HTR-8/SVneo (cell line): ENCODE results near the gene KCNJ11.

Experiments
- DNase-seq: peaks from one replicate; pipeline ENCODE4 v3.0.0; 2011; ENCODE audit warnings: low spot score, mixed read lengths; ENCODE audit not compliant: insufficient read length
- FAIRE-seq: peaks from 2 replicates; lab custom pipeline; 2011; peaks lifted over from hg19 to GRCh38; lab: Jason Lieb, UNC

Gene KCNJ11

GRCh38 chr11:17393472-17393871, 5.0 kb upstream of the KCNJ11 start:
- FAIRE-seq (no peak), DNase-seq (no peak)

DNA sequence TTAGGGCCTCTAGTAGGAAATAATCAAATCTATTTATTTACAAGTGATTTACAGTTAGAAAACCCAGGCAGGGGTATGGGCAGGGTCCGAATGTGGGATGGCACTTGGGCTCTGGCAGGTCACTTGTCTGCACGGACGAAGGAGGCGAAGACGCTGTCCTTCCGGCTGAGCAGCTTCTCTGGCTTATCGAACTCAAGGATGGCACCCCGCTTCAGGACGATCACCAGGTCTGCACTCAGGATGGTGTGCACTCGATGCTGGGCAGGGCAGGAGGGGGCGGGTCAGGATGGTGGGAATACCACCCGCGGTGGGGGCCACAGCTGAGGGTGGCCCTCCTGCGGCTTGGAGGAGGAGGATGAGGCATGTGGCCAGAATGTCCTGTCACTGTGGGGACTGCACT, 4.4 kb upstream of the KCNJ11 start:
- DNase-seq, result no peak
- FAIRE-seq, result no peak

DNA sequence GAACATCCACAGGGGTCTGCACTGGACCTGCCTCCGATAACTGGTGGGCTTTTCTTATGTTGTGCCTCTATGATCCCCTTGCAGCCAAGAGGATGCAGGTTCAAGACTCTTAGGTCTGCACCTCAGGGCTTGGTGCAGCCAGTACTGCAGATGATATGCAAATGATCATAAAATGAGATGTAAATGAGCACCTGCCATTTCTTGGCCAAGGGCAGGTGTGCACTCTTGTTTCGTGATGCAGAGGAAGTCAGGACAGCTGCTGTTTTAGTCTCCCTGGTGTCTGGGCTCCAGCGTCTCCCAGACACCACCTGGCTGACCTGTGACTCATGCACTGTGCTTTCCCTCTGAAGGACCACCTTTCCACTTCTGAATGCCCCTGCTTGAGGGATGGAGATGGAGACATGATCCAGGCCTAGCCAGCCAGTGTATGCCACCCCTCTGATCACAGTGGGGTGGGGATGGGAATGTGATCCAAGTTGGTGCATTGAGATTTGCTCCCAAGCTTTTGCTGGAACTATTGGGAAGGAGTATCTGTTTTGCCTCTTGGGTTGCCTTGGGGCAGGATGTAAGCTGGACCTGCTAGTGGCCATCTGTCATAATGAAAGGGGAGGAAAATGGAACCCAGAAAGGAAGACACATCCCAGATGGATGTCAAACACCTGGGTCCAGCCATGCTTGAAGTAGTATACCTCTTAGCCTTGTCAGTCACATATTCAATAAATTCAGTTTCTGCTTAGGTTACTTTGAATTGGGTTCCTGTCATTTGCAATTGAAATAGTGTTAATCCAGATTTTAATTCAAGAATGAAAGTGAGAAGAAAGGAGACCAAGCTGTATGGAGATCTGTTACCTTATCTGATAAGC, 3.3 kb upstream of the KCNJ11 start:
- FAIRE-seq (no peak), DNase-seq (no peak)

GRCh38 chr11:17389957-17390649, 1.6 kb upstream of the KCNJ11 start:
- DNase-seq (no peak), FAIRE-seq (no peak)

DNA sequence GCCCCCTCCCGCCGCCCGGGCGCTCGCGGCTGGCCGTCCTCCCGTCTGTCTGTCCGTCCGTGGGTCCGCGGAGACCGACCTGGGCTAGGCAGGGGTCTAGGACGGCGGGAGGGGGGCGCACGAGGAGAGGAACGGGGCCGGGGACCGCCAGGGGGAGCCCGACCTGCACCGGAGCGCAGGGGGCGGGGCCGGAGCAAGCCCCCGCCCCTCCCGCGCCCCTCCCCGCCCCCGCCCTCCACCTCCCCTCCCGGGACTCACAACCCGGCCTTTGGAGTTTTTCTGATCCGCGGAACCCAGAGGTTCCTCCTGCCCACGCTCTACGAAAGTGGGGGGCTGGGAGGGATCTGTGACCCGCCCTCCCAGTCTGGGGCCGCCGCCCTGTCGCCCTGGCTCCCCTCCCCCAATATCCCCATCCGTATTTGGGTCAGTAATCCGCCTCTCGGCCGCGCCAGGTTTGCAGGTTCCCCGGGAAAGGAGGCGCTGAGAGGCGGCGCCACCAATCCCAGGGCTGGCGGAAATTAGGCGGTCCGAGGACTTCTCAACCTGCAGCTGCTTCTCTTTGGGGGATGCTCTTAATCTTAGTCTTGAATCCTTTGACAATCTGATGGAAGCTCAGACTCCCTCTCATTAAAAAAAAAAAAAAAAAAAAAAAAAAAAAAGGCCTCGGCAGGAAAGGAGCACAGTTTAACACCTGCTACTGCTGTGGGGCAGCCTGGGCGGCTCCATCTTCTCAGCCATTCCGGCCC, 925 bp upstream of the KCNJ11 start:
- DNase-seq (peak; percentile 80), FAIRE-seq (no peak)

DNA sequence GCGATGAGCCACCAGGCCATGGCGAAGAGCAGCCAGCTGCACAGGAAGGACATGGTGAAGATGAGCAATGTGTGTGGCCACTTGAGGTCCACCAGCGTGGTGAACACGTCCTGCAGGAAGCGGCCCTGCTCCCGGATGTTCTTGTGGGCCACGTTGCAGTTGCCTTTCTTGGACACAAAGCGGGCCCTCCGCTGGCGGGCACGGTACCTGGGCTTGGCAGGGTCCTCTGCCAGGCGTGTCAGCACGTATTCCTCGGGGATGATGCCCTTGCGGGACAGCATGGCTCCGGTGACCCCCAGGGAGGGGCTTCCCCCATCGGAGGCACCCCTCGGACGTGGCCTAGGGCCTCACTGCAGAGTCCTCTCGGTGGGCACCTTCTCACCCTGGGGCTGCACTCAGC, 648 bp downstream of the KCNJ11 start:
- FAIRE-seq, result no peak
- DNase-seq, result no peak

GRCh38 chr11:17387254-17387653, 1.2 kb downstream of the KCNJ11 start:
- FAIRE-seq, result no peak
- DNase-seq, result no peak

DNA sequence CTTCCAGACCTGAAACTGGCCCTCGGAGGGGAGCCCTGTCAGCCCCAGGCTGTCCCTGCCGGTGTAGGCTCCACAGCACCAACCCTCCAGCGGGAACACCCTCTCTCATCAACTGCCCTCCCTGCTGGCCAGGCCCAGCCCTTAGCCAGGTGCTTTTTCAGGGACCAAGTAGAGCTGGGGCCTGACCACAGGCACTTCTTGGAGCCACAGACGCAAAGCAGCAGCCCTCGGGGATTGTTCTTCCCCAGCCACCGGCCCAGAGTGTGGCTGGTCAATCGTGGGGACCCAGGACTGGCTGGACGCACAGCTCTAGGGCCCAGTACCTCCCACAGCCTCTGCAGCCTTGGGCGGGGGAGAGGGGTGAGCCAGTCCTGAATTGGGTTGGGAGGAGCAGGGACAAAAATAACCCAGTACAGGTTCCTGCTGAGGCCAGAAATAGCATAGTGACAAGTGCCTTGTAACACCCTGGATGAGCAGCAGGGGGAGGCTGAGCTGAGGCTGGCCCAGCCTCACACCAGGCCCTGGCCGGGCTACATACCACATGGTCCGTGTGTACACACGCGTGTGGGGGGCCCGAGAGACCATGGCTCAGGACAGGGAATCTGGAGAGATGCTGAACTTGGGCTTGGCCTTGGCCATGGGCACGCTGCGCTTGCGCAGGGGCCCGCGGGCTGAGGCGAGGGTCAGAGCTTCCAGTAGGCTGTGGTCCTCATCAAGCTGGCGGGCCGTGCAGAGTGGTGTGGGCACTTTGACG, 2.0 kb downstream of the KCNJ11 start:
- FAIRE-seq, result peak; percentile 36
- peak; percentile 33 for DNase-seq

DNA sequence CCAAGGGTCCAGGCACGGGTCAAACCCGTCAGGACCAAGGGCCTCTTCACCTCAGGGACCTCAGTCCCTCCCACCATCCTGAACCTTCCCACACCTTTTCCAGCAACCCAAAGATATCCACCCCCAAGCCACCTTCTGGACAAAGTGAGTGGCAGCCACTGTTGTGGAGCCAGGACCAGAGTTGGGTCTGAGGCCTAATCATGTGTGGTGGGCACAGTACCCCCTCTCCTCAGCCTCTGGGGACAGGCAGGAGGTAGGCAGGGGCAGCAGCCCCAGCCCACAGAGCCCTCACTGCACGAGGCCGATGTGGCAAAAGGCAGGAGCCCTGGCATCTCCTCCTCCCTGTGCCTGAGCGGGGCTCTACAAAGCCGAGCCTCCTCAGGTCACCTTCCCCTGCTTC, 2.5 kb downstream of the KCNJ11 start:
- DNase-seq, result no peak
- no peak for FAIRE-seq

- DNase-seq (no peak), FAIRE-seq (no peak)
Measured at GRCh38 chr11:17385492-17385891, 3.0 kb downstream of the KCNJ11 start.

DNA sequence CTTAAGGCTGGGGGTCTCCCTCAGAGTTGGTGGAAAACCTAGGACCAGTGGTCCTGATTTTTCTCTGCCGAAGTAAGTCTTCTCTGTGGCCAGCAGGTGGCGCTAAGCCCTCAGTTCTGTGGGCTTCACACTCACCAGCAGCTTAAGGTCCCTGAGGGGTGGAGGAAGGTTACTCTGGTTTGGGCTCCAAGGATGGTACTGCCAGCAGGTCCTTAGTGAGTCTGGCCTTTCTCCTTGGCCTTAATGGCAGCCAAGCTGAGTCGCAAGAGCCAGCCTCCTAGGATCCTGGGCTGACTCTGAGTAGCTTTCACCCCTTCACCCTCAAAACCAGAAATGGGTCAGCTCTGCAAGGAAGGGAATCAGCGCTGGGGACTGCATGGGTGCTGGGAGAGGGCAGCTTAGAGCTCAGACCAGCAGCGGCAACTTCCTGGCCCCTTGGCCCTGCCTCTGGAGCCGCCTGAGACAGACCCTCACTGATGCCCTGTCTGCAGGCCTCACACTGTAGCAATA, 4.4 kb downstream of the KCNJ11 start:
- DNase-seq (peak; percentile 74), FAIRE-seq (no peak)

GRCh38 chr11:17383461-17383860, 5.0 kb downstream of the KCNJ11 start:
- DNase-seq (no peak), FAIRE-seq (no peak)

DNA sequence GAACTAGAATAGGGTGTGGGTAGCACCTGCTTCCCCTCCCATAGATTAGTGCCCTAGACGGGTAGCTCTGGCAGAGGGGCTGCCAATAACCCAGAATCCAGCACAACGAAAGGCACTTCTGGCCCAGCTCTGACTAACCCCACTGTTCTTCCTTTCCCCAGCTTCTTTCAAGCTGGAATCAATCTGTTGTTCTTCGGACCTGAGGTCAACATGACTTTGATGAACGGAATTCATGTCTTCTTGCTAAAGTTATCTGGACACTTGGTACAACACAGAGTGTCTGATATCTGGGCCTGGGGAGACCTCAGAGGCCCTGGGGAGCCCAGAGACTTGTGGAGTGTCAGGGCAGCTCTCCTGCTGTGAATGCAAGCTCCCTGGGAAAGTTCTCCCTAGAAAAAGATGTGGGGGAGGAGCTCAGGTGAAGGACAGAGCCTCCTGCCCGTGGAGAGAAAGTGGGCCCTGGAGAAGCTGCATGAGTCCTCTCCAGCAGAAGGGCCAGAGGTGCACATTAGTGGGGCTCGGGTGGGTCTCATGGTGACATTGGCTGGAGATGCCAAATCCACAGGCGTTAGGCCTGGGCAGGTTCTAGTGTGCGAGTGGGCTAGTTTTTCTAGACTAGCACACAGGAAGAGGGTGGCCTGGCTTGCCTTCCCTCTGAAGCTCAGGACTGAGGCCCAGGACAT, 6.3 kb downstream of the KCNJ11 start:
- DNase-seq (no peak), FAIRE-seq (no peak)

DNA sequence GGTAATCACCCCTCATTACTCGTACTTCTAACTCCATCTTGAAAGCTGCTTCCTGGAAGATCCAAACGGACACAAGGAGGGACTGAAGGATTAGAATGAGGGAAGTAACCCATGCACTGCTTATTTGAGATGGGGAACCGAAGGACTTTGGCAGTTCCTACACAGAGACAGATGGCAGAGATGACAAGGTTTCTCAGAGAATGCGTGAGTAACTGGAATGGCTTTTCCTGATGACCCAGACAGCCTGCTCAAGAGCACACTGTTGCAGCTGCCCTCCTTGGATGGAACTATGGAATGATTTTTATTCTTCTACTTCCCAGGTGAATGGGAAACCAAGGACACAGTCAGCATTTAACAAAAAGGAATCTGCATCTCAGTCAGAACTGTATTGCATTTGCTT, 7.3 kb downstream of the KCNJ11 start:
- DNase-seq, result no peak
- no peak for FAIRE-seq

- no peak for FAIRE-seq
- DNase-seq, result no peak
Measured at GRCh38 chr11:17379383-17380180, 8.9 kb downstream of the KCNJ11 start.

DNA sequence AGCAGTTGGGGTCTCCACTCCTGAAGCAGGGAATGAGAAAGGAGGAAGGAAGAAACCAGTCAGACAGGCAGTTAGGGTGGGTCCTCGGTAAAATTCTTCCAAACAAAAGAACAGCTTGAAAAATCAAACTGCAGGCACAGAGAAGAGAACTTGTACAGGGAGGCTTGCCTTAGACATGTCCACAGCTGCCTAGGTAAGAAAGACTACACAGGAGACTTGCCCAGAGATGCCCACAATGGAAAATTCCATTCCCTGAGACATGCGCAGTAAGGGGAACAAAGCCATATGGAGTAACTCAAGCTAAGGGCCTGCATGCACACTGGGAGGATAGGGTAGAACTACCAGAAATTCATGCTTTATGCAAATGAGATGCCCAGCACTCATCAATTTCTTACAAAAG, 9.8 kb downstream of the KCNJ11 start:
- DNase-seq (no peak), FAIRE-seq (no peak)

DNA sequence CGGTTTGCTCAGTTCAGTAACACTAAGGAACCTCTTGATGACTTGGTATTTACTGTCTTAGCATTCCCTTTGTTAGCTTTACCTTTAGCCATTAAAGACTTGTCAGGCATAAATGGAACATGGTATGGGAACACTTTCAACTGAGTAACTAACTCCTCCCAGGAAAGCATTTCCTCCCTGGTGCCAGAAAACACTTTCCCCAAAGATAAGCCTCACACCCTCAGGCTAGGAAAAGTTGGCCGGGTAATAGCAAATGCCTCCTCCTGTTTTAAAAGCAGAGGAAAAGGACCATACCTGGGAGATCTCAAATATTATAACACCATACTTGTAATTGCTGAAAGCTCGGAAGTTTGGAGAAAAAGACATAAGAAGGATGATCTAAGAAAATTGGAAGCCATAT, 12.0 kb downstream of the KCNJ11 start:
- FAIRE-seq (no peak), DNase-seq (no peak)

GRCh38 chr11:17375547-17375946, 12.9 kb downstream of the KCNJ11 start:
- FAIRE-seq (no peak), DNase-seq (no peak)

- DNase-seq (no peak), FAIRE-seq (no peak)
Measured at GRCh38 chr11:17371614-17372013, 16.8 kb downstream of the KCNJ11 start.
